Measurements from ENCODE around the gene FOXN3.

- TF ChIP-seq POLR2A (IDR thresholded peaks at IDR 0.05) (no peak), CTCF (IDR thresholded peaks at IDR 0.05 in 8 of 11, conservative IDR thresholded peaks at IDR 0.05 in 3 of 11) (no peak), POLR2AphosphoS5 (IDR thresholded peaks at IDR 0.05) (no peak)
Measured at GRCh38 chr14:89264196-89264800, 152.7 kb downstream of the FOXN3 start.
